GM18508 (cell line): ENCODE measurements around the gene CCDC74B.
A peak's percentile ranks its signal among the peaks of the same experiment; 100 is the strongest.
"Not testable (repeated sequence)": the region's sequence is repeated elsewhere in the genome, so short reads cannot be mapped to it uniquely, and the experiment has no call there.

ENCODE experiments used
- ATAC-seq: cut with Tn5 transposase; IDR thresholded peaks from one replicate; pipeline ENCODE4 v1.9.1; 2021; ENCODE audit warnings: moderate number of reproducible peaks; ENCODE audit not compliant: insufficient read depth, unreplicated experiment

Gene CCDC74B

GRCh38 chr2:130145006-130145414 is at the start of gene CCDC74B:
TSS of gene CCDC74B (minus strand) at chr2:130145112. CDS start at chr2:130144996, 116 bp downstream.
- ATAC-seq, result peak; percentile 62

GRCh38 chr2:130193824-130194223 is 48.9 kb upstream of the CCDC74B start:
- not testable (repeated sequence) for ATAC-seq

GRCh38 chr2:130192451-130192850 is 47.5 kb upstream of the CCDC74B start:
- ATAC-seq, result not testable (repeated sequence)

DNA sequence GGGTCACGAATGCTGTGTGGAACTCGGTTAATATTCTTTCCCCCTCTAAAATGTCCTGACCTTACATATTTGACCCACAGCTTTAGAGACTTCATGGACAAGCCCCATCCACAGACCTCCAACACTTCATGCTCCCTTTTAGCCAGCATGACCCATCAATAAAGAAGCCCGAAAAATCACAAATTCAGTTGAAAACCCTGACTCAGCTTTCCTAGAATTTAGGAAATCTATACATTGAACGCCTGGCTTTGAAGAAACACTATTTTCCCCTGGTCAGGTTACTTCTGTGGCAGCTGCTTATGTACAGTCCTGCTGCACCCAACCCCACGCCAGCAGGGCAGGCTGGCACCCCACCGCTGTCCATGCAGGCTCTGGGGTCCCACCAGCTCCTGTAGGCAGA is 46.4 kb upstream of the CCDC74B start:
- ATAC-seq, result not testable (repeated sequence)

GRCh38 chr2:130190237-130190636 is 45.3 kb upstream of the CCDC74B start:
- ATAC-seq, result no peak

DNA sequence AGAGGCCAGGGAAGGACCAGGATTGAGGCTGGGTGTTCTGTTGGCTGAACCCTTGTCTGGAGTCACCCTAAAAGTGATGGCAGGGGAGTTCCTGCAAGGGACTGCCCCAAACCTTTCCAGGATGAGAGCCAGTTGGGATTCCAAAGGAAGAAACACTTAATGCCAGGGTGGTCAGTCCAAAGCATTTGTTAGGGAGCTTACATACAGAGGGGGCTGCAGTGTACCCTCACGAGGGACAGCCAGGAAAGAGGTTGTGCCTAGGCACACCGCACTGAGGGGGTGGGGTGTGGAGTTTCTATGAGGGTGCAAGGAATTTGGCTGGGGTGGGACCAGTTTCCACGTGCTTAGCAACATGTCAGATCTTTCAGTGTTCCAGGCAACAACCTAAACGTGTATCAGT is 44.0 kb upstream of the CCDC74B start:
- not testable (repeated sequence) for ATAC-seq

DNA sequence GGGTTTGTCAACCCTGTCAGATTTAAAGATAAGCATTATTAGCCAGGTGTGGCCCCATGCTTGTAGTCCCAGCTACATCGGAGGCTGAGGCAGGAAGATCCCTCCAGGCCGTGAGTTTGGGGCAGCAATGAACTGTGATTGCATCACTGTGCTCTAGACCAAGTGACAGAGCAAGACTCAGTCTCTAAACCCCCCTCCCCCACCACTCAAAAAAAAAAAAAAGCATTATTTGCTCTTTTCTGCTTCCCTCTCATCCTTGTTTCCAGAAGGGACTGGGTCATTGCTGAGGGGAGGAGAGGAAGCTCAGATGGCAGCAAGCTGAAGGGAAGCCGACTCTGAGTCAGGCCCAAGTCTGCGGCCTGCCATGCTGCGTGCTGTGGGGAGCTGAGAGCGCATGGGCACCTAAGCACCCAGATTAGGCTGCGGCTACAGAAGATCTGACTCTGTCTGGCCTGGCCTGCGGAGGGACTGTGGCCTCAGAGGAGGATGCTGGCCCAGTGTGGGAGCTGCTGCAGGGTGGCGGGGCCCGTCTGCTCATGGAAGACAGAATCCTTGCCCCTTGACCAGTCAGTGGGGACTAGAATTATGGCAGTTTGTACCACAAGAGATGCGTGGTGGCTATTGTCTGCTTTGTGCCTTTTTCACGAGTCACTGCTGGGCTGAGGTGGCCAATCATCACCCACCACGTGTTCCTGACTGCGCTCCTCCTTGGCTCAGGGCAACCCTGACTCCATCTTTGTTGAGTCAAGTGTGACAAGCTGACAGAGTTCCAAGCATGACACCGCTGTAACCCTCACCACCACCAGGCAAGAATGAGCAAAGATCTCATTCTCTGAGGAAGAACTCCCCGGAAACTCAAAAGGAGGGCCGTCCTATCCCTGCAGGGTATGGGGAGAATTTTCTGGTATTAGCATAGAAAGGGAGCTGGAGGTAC is 43.2 kb upstream of the CCDC74B start:
- ATAC-seq, result not testable (repeated sequence)

DNA sequence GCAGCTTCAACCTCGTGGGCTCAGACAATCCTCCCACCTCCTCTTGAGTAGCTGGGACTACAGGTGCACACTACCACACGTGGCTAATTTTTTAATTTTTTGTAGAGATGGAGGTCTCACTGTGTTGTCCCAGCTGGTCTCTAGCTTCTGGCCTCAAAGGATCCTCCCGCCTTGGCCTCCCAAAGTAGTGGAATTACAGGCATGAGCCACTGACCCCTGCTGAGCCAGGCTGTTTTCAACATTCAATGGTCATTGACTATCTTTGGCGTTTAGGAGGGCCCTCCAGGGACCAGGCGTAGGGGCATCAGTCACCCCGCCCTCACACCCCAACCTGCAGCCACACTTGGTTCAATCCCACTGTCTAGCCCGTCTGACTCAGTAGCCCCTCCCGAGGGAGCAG is 42.4 kb upstream of the CCDC74B start:
- ATAC-seq, result no peak

- ATAC-seq, result no peak
Measured at GRCh38 chr2:130186391-130186790, 41.5 kb upstream of the CCDC74B start.

GRCh38 chr2:130185896-130186295 is 41.0 kb upstream of the CCDC74B start:
- ATAC-seq, result no peak

DNA sequence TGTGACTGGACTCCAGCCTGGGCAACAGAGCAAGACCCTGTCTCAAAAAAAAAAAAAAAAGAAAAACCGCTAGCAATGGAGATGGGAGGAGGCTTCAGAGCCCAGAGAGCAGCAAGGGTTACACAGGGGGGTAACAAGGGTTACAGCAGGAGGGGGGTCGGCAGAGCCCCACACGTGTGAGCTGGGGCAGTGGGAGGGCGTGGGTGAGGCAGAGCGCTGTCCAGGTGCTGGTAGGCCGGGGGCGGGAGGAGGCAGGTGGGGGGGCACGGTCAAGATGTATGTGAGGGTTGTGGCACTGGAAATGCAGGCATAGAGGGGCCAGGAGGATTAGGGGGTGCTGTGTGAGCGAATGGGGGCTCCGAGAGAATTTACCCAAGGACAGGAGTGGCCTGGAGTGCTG is 40.5 kb upstream of the CCDC74B start:
- no peak for ATAC-seq

GRCh38 chr2:130183512-130184373 is 38.8 kb upstream of the CCDC74B start:
- ATAC-seq, result no peak

DNA sequence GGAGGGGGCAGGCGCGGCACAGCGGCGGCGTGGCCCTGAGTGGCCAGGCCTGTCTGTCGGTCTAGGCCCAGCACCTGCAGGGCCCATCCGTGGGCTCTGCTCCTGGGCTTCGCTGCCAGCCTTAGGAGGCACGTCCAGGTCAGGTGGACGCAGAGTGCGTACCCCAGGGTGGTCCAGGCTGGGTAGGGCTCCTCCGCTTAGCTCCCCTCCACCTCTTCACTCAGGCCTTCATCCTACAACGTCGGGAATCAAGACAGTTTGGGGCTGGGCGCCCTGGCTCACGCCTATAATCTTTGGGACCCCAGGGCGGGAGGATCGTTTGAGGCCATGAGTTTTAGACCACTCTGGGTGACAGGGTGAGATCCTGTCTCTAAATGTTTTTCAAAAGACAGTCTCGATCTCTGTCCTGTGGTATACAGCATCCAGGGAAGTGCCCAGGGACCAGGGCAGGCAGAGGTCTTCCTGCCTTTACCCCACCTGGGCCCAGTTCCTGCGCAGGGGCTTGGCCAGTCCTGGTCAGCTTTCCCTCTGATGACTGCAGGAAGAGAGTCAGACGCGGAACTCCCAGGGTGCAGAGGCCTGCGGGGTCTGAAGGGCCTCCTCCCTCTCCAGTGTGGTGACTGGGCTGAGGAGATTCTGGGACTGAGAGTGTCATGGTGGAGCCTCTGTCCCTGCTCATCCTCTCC is 38.1 kb upstream of the CCDC74B start:
- ATAC-seq, result peak; percentile 5

GRCh38 chr2:130181880-130182682 is 37.2 kb upstream of the CCDC74B start, which contains the start of gene MZT2B:
TSS of gene MZT2B (plus strand) at chr2:130182262. CDS start at chr2:130182283, 21 bp downstream.
- ATAC-seq, result peak; percentile 60

DNA sequence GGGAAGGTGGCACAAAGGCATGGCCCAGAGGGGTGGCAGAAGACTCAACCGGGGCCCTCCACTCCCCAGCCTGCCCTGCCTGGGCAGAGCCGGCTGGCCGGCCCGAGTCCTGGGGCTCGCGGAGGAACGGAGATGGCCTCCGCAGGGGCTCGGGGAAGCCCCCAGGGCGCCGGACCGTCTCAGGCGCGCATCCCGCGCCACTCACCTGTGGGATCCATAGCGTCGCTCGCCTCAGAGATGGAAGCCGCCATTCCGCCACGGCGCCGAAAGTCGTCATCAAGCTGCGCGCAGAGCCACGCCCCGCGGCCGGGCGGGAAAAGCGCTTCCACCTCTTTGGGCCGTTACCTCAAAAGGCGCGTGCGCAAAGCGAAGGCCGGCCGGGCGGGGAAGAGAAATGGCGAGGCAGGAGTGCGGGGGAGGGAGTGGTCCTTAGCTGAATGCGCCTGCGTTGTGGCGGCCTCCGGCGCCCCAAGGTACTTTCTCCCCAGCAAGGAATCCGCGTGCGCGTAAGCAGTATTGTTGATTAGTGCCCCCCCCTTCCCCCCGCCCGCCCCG is 36.5 kb upstream of the CCDC74B start, which contains the start of gene SMPD4:
SMPD4 (minus strand) TSS at position 278 of the 555 bp plus-strand sequence. CDS start 5,010 bp downstream, outside the sequence.
- peak; percentile 40 for ATAC-seq

DNA sequence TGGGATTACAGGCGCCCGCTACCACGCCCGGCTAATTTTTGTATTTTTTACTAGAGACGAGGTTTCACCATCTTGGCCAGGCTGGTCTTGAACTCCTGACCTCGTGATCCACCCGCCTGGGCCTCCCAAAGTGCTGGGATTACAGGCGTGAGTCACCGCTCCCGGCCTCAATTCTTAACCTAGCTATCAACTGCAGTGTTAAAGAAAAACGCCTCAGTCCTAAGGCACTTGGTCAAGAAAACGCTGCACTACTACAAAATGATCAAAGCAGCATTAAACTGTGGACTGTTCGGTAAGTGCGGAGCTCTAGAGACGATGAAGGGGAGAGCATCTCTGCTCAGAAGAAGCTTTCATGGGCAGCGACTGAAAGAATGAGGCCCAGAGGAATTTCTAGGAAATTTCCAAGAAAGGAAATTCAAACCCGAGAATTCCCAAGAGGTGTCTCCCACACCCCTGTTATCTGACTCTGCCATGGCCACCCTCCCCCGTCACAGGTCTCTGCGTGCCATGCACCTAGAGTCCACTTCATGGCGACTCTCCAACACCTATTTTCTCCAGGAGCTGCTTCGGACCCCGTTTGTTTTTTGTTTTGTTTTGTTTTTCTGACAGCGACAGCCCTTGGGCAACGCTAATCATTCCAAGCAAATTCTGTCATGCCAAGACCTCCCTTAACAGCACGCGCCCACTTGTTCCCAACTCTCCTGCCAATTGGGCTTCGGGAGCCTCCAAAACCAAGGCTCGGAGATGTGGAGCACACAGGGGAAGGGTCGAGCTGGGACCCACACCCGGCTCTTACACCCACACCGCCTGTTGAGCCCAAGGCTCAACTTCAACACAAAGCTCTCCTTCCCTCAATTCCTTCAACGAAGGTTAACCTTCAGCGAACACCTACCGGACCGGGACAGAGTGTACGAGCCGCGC is 35.8 kb upstream of the CCDC74B start:
- ATAC-seq, result not testable (repeated sequence)

- ATAC-seq, result not testable (repeated sequence)
Measured at GRCh38 chr2:130174866-130175265, 30.0 kb upstream of the CCDC74B start.

- no peak for ATAC-seq
Measured at GRCh38 chr2:130169896-130170295, 25.0 kb upstream of the CCDC74B start.
